D341Med (cell line): ENCODE measurements around the gene STYXL1.
A peak's percentile ranks its signal among the peaks of the same experiment; 100 is the strongest.
"Not testable (repeated sequence)": the region's sequence is repeated elsewhere in the genome, so short reads cannot be mapped to it uniquely, and the experiment has no call there.

Experiments
- DNase-seq: peaks from one replicate; pipeline ENCODE4 v3.0.0; 2012; ENCODE audit warnings: low spot score

Gene STYXL1

DNA sequence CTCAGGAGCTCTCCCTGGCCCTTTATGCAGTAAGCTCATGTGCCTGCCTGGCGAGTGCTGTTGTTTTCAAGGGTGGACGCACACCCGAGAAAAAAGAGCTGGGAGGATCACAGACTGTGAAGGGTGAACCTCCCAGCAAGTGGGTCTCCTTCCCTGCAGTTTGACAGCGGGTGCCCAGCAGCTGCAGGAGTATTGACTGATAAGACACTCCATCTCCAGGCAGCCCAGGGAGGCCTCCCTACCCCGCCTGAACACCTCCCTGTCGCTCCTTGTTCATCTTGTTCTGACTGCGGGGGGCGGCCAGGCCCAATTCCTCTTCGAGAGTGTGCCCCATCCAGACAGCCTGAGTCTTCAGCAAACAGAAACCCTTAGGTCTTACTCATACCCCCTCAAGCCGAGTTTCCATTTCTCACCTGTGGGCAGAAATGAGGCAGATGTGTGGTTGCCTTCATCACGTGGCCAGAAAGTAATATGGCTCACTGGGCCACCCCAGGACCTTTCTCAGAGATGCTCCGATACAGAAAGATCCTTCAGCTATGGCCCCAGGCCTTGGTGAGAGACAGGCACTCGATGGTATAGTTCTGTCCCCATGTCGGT is 17.3 kb upstream of the STYXL1 start:
- no peak for DNase-seq

DNA sequence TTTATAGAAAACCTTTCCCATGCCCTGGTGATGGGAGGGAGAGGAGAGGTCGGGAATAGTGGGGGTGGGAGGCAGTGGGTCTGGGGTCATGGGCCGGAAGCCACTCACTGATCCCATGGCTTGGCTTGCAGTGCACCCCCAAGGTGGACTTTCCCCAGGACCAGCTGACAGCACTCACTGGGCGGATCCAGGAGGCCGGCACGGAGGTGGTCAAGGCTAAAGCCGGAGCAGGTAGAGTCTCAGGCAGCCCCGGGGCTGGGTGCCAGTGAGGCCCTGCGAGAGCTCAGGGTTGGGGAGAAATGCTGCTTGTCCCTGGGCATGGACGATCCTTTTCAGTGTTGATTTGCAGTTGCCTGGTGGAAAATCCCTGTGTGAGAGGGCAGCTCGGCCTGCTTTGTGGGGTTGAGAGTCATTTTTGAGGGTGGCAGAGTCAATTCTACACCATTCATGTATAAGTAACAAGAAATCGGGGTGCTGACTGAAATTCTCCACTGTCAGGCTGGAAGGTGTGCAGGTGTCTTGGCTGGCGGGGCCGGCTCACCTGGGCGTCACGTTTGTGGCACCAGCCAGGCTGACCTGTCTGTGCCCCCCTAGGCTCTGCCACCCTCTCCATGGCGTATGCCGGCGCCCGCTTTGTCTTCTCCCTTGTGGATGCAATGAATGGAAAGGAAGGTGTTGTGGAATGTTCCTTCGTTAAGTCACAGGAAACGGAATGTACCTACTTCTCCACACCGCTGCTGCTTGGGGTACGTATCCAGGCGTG is 16.6 kb upstream of the STYXL1 start:
- no peak for DNase-seq

DNA sequence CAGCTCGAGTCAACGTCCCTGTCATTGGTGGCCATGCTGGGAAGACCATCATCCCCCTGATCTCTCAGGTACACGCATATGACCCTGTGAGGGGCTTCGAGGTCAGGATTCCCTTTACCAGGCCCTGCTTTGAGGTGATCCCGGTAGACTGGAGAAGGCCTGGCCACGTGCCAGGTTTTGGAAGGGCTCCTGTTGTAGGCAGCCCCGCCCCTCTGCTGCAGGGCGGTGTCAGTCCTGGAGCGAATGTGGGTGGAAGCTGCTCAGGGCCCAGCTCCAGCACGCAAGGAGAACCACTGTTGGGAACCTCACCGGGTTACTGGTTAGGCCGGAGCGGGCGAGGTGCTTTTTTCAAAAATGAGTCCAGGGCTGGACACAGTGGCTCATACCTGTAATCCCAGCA is 15.7 kb upstream of the STYXL1 start:
- DNase-seq = peak; percentile 49

DNA sequence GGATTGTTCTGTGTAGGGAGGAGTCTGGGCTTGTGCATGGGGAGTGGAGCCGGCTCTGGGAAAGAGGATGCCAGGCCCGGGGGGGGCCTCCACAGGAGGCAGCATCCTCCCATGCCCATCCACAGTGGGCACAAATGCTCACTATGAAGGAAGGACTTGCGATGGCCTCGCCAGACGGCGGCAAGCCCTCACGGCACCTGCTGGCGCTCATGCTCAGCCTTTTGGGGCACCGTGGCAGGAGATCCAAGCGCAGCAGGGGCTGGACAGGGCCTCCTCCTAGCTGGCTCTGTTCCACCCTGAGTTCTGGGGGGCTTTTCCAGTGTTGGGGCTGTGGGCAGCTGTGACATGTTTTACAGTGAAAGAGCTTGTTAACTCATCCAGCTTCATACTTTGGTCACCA is 15.3 kb upstream of the STYXL1 start:
- no peak for DNase-seq

DNA sequence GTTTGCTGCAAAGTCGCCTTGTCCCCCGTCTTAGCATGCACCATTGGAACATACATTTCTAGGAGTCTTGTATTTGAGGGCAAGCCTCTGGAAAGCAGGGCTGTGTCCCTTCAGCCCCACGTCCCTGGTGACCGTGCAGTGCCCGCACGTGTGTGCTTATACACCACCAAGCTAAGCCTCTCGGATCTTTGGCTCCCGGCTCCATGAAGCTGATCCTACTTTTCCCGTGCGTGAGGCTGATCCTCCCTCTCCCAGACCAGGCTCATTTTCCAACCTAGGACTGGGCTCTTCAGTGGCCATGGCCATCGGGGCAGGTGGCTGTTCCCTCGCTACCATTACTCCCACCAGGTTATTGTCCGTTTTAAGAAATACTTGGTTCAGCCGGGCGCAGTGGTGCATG is 14.5 kb upstream of the STYXL1 start:
- DNase-seq = no peak

DNA sequence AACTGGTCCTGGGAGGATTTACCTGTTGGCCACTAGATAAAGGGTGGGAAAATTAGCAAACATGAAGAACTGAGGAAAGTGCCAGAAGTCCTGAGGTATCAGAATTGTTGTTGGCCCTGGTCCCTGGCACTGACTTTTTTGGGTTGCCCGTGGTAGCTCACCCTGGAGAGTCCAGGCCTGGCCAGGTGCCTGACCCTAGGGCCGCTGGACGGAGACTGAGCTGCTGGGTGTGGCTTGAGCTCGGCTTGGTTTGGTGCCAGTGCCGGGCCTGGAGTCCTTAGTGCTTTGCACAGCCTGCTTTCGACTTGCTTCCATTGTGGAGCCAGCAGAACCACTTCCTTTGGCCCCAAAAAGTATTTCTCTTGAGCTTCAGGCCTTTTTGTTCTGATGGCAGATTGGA is 13.0 kb upstream of the STYXL1 start:
- no peak for DNase-seq

DNA sequence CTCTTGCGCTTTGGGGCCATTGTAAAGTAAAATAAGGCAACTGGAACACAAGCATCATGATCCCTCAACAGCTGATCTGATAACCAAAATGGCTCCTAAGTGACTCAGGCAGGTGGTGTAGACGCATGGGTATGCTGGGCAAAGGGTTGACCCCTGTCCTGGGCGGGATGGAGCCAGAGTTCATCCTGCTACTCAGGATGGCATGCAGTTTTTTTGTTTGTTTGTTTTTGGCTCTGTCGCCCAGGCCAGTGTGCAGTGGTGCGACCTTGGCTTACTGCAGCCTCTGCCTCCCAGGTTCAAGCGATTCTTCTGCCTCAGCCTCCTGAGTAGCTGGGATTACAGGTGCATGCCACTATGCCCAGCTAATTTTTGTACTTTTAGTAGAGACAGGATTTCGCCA is 10.9 kb upstream of the STYXL1 start:
- DNase-seq = not testable (repeated sequence)

DNA sequence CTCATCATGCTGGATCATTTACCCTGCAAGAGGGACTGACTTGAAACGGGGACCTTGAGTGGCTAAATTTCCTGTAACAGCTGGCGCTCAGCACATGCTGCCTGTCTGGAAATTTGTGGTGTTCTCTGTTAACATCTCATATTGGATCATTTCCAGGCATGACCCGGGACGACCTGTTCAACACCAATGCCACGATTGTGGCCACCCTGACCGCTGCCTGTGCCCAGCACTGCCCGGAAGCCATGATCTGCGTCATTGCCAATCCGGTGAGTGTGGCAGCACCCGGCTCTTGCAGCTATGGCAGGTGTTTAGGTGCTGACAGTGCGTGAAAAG is 10.0 kb upstream of the STYXL1 start:
- DNase-seq = no peak

DNA sequence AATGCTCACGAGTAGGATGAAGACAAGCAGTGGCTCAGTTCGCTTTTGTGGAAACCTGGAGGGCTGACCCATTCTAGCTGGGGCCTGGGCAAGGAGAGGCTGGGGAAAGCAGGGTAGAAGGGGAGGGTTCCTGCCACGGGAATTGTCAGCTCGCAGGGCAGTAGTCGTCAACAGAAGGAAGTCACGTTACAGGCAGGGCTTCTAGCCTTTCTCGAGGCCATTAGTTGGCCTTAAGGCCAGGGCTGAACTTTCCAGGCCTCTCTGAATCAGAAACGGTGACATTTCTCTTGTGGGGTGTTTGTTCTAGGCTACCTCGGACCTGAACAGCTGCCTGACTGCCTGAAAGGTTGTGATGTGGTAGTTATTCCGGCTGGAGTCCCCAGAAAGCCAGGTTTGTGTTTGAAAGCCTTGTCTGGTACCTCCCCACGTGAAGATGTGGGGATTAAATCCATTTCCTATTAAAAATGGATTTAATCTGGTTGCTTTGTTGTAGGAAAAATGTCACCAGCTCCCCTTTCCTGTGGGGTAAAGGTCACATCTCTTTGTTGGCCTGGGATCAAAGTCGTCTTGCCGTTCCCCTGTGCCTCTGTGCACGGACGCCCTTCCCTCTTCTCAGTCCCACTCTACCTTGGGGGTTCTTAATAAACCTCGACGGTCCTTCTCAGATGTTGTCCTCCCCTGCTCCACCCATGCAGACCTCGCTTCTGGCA is 9.5 kb upstream of the STYXL1 start:
- DNase-seq = no peak

DNA sequence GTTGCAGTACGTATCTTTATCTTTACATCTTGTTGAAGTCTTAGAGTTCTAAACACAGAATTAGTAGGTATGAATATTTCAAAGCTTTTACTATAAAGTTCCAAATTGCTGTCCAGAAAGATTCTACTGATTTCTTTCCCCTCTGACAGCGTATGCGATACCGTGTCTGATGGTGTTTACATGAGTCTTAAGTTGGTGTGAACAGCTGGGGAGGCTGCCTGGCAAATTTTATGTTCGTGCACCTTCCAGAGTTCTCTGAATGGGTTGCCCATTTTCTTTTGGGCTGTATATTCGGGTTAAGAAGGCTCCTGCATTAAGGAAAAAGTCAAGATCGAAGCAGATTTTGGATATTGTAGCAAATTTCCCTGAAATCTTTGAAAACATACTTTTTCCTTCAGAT is 8.4 kb upstream of the STYXL1 start:
- no peak for DNase-seq

DNA sequence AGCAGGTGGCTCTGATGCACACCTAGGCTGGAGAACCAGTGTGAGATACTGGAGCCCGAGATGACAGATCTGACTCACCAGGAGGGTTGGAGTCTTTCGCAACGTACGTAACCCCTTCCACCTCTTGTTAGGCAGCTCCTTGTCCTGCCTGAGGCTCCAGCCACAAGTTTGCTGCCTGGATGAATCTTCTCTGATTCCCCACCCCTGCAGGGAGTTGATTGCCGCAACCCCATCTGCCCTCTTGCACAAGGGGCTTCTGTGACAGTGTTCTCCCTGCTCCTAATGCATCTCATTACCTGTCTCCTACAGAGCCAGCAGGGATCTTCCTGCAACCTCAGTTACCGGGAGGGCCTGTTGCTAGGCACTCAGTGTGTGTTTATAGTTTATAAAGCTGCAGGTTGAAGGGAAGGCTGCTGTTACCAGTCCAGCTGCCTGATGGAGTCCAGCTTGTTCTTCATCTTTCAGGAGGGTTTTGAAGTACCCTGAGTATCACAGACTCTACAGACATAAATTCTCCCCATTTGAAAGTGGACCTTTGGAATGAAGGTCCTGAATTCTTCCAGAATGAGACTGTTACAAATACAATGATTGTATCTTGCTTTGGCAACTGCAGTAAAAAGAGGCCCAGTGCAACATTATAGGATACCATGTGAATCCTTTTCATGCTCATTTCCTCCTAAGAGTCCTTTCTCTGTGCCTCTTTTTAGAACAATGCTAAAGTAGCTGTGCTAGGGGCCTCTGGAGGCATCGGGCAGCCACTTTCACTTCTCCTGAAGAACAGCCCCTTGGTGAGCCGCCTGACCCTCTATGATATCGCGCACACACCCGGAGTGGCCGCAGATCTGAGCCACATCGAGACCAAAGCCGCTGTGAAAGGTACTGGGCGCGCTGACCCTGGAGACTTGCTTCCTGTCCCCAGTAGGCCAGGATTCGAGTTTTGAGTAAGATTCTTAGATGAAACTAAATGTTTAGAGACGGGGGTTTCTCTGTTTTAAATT is 6.6 kb upstream of the STYXL1 start:
- no peak for DNase-seq

DNA sequence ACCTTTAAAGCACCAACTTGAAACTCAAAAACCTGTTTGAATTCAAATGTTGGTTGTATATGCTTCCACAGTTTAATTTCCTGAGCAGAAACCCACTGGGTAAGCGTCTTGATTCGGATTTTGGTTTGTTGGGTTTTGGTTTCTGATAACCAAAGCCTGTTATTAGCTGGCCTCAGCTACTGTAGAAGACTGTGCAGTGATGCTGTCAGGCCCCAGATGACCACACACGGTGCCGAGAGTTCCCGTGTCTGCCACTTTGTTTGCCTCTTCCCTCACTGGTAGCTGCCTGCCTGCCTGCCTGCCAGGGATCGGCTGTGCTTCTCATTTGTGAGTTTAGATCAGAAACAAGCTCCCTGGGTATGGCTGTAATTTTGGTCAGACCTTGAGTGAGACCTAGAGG is 5.7 kb upstream of the STYXL1 start:
- no peak for DNase-seq

DNA sequence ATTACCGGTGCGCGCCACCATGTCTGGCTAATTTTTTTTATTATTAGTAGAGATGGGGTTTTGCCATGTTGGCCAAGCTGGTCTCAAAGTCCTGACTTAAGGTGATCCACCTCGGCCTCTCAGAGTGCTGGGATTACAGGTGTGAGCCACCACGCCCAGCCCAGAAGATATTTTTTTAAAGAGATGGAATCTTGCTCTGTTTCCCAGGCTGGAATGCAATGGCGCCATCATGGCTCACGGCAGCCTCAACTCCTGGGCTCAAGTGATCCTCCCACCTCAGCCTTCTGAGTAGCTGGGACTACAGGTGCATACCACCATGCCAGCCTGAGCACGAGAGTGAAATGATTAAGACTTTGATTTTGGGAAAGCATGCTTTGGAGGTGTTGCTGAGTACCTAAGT is 4.9 kb upstream of the STYXL1 start:
- not testable (repeated sequence) for DNase-seq

DNA sequence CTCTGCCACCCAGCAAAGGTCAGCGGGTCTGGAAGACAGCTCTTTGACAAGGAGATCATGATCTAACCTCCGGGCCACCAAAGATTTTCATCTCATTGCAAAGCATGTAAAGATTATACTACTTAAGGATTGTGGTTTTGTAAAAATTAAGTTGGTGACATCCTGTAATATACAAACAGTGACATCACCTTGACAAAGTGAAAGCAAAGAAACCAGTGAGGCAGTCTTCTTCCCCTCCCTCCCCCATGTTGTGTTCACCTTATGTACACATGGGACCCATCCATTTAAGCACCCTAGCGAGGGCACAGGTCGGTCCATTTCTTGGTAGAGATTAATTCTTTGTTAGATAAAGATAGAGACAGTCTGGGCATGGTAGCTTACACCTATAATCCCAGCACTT is 4.0 kb upstream of the STYXL1 start:
- DNase-seq = no peak

DNA sequence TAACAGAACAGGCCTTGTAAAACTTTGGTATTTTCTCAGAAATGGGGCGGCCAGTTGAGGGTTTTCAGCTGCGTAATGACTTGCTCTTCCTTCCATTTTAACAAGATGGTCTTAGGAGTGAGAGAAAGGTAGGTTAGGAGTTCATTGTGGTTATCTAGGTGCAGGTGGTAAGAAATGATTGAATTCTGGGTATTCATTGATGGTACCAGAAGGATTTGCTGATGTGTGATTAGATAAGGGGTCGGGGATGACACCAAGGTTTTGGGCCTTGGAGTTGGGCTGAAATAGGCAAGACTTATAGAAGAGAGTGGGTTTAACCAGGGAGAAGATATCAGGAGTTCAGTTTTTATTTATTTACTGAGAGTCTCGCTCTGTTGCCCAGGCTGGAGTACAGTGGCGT is 2.7 kb upstream of the STYXL1 start:
- no peak for DNase-seq

DNA sequence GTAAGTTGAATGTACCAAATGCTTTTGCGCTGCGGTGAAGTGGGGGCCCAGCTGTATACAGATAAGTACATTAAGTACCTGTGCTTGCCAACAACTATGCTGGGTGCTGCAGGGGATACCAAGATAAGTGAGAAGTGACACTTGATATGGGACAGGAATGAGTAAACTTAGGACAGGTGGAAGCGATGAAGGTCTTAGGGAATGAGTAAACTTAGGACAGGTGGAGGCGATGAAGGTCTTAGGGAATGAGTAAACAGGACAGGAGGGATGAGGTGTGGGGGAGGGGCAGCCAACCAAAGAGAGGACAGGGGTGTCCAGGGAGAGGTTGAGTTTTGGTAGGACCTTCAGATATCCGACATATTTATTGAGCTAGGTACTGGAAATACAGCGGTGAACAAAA is 1.5 kb upstream of the STYXL1 start:
- DNase-seq = no peak

DNA sequence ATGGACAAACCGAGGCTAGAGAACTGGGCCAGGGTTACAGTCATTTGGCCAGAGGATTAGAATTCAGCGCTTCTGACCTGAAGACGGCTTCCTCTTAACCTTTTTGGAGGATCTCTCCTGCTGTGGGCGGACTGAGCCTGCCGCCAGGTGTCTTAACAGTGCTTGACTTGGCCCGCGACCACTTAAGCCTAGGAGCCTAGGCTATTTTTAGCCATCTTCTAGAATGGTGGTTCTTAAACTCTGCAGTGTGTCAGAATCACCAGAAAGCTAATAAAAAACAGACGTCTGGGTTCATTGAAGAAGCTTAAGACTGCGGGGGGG is 828 bp upstream of the STYXL1 start:
- peak; percentile 62 for DNase-seq

DNA sequence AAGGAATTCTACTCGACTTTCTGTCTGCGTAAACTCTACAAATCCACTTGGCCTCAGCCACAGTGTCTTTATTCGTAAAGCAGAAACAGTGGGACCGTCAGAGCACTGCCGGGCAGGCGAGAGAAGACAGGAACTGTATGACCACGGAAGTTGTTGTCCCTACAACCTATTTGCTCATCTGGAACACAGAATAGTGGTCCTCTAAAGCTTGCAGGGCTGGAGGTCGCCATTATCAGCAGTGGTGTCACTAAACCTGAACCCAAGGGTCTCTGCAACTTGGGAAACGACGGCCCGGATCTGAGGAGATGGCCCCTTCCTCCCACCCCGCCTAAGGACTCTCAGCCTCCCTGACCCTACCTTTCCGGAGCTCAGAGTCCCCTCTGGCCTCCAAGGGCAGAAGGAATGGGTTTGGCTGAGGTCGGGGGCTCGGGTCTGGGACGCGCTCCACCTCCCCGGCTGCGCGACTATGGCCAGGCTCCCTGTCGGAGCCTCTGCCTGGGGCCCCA is 442 bp downstream of the STYXL1 start:
- no peak for DNase-seq

DNA sequence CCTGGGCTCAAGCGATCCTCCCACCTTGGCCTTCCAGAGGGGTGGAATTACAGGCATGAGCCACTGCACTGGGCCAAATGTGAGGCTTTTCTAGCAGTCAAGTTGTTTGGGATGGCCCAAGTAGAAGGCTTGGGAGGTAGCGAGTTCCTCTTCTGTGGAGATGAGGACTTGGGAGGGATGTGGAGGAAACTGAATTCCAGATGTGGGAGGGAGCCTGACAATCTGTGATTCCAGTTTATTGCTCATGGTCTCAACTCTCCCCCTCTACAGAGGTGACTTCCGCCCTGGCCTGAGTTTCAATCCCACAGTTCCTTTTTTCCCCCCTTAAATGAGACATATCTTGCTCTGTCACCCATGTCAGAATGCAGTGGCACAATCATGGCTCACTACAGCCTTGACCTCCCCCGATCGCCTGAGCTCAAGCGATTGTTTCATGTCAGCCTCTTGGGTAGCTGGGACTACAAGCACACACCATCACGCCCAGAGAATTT is 3.4 kb downstream of the STYXL1 start:
- DNase-seq = no peak

DNA sequence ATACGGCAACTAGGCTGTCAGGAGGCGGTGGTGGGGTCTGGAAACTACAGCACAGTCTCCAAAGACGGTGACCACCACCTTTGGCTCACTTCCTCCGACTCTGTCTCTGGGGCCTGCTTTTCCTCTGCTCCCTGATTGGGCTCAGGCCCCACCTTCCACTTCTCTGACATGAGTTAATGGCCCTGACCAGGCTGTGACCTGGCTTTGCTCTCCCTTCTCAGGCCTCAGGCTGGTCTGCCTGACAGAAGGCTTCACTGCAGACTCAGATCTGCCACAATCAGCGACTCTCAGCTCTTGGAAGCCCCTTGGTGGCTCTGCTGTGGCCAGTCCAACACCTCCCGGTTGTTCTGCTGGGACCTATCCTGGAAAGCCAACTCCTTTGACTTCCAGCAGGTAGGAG is 7.7 kb downstream of the STYXL1 start:
- DNase-seq = no peak

DNA sequence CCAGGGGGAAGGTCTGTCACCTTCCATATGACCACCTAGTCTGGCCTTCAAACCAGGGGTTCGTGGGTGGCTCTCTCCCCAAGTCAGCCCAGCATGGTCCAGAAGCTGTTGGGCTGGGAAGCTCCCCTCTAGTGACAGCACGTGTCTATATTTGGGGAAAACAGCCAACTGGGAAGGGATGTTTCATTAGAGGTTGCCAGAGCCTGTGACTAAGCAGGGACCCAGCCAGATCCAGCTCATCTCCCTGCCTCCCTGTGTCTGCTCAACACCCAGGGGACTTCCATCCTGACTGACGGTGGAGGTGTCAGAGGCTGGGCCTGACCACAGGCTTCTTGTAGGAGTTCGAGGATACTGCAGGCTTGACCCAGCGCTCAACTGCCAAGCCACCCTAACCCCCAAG is 10.5 kb downstream of the STYXL1 start:
- DNase-seq = no peak

DNA sequence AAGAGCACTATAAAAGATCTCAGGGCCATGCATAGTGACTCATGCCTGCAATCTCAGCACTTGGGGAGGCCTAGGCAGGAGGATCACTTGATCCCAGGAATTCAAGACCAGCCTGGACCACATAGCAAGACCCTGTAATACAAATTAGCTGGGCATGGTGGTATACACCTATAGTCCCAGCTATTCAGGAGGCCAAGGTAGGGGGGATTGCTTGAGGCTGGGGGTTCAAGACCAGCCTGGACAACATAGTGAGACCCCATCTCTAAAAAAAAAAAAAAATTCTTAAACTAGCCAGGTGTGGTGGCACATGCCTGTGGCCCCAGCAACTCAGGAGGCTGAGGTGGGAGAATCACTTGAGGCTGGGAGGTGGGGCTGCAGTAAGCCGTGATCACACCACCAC is 15.8 kb downstream of the STYXL1 start:
- DNase-seq = no peak
